GM21825 (cell line): ENCODE measurements around the gene CYP11A1.

Source experiments
- ATAC-seq: cut with Tn5 transposase; IDR thresholded peaks from one replicate; pipeline ENCODE4 v1.9.1; 2021; ENCODE audit warnings: mild to moderate bottlenecking, moderate library complexity; ENCODE audit not compliant: unreplicated experiment

The CYP11A1 gene

DNA sequence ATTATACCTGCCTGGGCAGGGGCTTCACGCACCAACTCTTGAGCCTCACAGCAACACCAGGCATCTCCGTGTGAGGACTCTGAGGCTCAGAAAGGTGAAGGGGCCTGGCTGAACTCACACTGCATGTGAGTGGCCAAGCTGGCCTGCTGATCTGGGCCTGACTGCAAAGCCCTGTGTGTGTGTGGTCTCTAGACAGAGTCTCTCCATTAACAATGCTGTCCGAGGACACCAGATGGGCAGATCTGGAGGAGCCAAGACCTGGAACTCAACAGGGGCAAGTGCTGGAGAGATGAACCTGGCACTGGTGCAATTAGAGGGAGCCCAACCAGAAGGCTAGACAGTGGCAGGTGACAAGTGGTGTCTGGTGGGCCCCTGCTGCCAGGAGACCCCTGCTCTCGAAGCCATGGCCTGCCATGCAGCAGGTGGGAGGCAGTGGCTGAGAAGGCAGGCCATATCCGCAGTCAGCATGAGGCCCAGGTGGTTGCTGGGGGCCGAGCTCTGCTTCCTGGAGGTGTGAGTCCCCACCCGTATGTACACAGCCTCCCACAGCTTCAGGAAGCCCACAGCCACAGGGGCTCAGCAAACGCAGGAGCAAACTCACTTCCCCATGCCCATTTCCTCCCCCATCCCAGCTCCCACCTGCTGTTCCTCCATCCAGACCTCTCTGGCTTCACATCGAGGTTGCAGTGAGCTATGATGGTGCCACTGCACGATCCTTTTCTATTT lies 39.0 kb downstream of the CYP11A1 start:
- ATAC-seq, result no peak

DNA sequence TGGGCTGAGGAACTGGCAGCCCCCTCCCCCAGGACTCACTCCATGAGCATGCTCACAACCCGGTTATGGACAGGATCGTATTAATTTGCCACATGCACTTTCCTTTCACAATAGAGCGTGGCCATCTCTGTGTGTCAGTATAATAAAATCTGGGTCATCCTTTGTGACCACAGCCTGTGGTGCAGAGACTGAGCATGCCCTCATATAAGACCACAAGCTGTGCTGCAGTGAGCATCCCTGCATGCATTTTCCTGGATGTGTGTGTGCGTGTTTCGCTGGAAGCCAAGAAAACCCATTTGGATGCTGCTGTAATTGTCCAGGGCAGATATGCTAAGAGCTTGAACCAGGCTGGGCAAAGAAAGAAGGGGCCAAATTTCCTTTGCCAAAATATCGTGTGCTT lies 39.7 kb downstream of the CYP11A1 start:
- no peak for ATAC-seq

DNA sequence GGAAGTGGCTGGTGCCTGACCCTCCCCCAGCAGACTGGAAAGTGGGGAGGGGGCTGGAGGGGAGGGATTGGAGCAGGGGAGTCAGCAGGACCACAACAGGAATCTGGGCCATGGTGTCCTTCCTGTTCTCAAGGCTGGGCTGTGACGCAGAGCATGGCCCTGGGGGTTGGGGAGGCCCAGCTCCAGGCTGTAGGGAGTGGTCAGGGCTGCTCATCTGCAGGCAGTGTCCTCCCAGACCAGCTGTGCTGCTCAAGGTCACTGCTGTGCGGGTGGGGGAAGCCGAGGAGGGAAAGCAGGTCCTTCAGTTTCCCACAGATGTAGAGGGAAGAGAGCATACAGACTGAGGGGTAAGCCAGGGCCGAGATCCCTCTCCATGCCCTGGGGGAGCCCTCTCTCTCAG lies 40.7 kb downstream of the CYP11A1 start:
- no peak for ATAC-seq

DNA sequence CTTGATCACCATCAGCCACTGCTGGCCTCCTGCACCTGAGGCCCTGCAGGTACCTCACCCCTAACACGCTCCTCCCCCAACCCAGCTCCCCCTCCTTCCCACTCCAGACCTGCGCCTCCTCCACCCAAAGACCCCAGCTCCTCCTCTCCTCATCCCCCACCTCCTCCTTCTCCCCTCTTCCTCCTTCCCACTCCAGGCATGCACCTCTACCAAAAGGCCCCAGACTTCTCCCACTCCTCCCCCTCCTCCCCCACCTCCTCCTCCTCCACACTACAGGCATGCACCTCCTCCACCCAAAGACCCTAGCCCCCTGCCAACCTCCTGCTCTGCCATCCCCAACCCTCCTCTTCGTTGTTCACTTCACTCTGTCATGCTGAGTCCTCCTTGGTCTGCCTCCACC lies 42.7 kb downstream of the CYP11A1 start:
- ATAC-seq, result no peak

DNA sequence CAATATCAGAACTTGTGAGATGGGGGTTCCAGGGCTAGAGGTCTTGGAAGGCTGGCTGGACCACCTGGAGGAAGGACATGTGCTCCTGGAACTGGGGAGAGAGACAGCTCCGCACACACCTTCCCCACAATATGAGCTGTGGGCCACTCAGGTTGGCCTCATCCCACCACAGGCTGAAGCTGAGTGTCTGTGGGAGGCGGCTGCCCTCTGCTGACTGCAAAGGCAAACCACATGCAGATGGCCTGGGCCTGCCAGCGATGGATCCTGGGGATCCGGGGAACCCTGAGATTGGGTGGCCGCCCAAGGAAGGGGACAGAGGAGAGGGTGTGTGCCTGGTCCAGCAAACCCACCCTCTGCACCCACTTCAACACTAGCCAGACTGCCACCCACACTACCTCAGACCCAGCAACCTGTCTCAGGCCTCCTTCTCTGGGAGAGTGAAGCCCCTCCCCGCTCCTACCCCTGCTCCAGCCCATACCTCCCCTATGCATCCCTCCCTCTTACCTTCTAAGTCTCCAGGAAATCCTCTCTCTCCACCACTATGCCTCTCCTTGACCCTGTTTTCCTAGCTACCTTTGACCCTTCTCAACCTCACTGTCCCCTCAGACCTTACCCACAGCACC lies 44.8 kb downstream of the CYP11A1 start:
- peak; percentile 57 for ATAC-seq

DNA sequence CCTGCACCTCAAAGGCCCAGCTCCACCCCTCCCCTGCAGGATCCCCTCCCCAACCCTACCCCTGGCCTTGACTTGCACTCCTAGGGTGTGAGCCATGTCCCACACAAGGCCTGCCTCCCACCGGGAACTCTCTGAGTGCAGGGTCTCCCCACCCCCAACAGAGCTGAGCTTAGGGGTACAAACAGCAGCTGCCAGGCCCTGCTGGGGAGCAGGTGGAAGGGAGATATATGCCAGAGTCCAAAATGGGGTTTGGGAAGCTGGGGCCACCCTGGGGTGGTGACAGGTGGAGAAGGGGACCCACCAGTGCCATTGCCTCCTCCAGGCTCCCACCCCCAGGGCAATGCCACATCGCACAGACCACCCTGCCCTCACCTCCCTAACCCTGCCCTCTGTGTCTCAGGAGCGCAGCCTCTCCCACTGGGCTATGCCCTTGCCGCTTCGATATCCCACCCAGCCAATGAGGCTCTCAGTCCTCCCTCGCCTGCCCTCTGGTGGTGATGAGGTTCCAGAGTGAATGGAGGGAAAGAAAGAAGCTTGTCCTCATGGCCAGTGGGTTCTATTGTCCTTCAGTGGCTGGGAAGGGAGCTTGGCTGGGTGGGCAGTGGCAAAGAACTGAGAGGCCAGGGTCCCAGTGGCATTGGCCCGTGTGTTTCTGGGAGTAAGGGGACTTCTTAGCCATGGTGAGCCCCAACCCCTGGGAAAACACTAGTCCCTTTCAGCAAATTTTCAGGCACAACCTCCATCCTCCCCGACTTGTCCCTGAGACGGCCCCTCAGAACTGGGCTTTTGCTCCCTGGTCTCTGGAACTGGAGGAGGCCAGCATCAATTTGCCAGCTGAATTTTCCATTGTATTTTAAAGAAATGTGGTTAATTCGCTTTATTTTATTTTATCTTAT lies 46.8 kb downstream of the CYP11A1 start:
- no peak for ATAC-seq

DNA sequence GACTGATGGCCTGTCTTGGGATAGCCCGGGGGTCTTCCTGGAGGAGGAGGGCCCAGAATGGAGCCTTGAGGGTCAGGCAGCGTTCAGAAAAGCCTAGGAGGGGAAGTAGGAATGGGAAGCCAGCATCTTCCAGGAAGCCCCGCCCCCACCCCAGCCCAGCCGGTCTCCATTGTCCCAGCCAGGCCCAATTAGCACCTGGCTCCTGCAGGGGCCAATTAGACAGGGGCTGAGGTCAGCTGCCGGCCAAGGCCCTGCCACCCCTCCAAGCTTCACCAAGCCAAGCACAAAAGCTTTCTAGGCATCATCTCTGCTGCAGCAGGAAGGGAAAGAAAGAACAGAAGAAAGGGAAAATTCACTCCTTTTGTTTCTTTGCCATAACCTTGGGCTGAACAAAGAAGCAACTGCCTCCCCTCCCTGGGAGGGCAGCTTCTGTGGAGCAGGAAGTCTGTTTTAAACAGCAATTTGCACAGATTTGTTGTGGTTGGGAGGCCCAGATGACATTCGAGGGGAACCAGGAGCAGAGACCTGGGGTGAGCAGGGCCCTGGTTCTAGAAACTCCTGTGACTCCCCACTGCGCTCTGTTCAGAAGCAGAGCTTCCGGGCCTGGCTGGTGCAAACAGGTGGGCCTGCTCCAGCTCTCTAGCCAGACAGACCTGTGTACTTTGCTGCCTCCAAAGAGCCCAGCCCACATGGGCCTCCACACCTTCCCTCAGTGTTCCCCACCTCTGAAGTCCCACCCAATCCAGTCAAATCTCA lies 47.7 kb downstream of the CYP11A1 start:
- ATAC-seq, result no peak

- no peak for ATAC-seq
These were observed 48.3 kb downstream of the CYP11A1 start for GRCh38 chr15:74319138-74319460.

DNA sequence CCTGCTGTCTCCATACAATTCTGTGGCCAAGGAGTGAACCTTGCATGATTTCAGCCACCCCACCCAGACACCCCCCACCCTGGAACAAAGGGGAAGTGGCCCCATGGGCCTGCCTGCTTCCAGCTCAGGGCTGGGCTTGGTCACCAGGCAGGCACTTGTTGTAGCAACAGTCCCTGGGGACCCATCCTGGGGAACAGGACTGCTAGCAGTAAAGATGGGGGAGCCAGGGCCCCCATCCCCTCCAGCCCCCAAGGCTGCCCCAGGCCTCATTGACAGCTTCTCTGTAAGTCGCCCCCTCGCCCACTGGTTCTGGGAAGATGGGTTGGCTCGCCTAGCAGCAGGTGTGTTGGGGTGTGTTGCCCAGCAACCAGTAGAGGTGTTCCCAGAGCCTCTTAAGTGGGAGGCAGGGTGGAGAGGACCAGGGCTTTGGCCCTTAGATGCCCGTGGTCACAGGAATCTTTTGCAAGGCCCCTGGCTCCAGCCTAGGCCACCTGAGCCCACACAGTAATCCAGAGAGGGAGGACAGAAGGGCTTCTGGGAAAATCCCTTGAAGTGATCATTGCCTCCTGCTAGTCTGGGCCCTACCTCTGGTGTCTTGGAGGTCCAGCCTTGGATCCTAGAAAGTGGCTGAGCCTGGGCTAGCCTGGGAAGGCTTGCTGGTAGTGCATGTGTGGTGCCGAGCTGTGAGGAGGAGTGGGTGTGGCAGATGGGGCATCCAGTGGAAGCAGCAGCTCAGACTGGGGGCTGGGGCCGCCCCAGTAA lies 48.9 kb downstream of the CYP11A1 start:
- no peak for ATAC-seq

DNA sequence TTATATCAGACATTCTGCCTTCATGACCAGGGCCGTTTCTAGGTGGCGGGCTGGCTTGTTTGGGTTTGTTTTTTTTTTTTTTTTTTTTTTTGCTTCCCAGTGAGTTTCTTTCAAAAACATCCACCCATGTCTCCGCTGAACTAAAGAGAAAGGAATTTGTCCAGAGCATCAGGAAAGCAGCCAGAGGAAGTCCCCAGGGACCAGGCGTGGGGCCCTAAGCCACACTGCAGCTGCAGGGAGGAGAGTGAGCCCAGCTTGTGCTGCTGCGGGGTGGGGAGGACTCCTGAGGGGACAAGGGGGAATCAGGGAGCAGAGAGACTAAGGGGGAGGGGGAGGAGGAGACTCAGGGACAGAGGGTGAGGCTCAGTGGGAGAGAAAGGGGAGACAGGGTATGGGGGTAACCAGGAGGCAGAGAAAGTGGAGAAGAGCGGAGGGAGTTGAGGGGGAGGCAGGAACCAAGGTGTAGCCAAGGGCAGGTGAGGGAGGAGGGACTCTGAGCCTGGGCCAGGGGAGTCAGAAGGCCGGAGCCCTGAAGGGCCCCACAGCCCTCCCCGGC lies 49.5 kb downstream of the CYP11A1 start:
- no peak for ATAC-seq

- no peak for ATAC-seq
These were observed 51.3 kb downstream of the CYP11A1 start for GRCh38 chr15:74316141-74316540.

DNA sequence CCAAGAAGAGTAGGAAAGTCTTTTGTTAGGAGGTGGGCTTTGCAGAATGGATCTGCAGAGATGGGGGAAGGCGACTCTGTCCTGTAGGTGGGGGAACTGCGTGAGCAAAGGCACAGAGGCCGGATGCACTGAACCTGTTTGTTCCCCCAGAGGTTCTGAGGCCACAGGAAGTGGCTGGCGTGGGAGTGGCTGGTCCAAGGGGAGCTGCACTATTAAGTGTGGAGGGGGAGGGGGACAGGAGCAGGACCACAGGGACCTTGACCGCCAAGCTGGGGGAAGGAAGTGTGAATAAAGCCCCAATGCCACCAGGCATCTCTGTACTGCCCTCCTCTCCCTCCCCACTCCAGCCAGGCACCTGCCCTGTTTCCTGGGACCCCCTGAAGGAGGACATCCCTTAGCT lies 51.8 kb downstream of the CYP11A1 start:
- peak; percentile 80 for ATAC-seq

DNA sequence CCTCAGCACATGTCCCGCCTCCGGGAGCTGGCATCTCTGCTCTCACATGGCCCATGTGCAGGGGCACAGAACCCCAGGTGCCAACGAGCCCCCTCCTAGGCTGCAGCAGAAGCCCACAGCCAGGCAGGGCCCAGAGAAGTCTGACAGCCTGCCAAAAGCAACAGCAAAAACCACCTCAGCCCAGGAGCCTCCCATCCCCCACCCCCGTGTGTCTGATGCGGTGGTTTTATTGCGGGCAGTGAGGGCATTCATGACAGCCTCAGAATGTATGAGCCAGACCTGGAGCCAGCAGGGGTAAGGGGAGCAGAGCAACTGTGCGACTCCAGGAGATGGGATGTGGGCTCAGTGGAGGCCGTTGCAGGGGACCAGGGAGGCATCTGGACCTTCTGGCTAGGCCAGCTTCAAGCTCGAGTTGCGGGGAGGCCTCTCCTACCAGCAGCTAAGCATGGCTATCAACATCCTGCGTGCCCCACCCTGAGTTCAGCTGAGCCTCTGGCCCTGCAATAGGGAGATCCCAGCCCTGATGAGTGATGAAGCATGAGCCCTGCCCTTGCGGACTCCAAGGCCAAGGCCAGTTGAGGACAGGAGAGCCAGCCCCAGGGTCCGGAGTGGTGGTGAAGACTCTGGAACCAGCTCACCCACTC lies 52.5 kb downstream of the CYP11A1 start:
- no peak for ATAC-seq

DNA sequence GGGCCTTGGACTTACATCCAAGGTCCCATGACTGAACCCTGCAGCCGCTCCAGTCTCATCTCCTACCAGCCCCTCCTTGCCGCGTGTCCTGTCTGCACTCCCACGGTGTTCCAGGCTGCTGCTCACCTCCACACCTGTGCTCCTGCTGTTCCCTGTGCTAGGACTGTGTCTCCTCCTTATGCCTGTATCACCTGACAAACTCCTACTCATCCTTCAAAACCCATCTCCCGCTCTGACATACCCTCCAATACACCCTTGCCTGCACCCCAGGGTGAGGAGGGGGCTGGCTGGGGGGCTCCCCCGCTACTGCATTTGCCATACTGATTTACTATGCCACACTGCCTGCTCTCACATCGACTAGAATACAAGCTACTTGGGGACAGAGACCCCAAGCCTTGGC lies 53.6 kb downstream of the CYP11A1 start:
- ATAC-seq, result no peak

GRCh38 chr15:74312445-74313007 lies 54.9 kb downstream of the CYP11A1 start:
- no peak for ATAC-seq

DNA sequence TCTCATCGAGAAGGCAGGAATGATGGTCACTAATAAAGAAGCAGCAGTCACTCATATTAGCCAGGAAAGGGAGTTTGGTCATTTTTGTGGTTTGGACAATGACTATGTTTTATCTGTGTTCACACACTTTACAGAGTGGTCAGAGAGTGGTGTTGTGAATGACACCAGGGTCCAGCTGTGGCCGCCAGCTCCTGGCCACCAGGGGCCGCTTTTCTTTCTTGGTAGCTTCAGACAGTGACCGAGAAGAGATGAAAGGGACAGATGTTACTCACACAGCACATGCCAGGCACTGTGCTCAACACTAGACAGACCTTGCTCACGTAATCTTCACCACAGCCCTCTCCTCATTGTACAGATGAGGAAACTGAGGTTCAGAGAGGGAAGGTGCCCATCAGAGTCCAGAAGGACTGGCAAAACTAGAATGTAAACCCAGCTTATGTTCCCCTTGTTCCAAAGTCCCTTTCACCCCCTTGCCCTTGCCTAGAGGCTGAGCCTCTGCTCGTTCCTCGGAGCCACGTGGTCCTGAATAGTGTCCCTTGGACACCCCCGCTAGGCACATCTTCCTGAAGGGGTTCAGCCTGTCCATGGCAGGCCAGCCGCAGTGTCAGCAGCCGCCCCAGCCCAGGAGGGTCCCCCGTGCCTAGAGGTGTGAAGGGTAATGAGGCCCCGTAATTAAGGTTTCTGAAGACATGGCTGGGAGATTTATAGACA lies 55.6 kb downstream of the CYP11A1 start:
- ATAC-seq, result no peak

DNA sequence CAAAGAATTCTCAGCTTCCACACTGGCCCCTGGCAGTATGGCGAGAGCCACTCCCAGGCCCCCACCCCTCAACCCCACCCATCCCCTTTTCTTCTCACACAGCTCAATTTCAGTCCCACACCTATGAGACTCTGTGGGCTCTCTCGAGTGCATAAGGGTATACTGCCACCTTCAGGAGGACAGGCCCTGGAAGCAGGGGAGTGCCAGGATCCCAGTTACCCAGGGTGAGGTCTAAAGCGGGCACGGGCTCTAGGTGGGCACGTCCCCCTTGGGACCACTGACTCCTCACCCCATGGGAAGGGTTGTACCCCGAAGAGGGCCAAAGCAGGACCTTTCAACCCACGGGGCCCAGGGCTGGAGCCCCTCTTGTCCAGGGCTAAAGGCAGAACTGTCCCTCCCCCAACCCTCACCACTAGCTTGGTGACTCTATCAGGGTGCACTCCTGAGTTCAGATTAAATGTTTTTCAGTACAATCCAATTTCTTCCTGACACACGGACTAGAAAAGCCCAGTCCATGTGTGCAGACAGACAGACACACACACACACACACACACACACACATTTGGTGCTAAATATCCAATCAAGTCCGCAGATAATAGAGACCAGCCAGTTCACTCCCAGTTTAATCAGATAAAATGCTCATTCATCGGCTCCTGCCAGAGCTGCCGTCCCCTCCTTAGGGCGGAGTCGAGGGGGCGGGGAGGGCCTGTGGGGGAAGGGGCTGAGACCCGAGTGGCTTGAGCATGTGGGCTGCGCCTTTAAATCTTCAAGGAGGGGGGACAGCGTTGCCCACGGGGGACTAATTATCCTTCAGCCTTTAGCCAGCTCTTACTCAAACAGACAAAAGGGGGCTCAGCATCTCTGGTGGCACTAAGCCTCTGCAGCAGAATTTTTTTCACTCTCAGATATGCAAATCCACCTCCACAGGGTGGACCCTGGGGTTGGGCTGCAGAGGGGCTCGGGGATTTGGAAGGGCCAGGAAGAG lies 59.3 kb downstream of the CYP11A1 start:
- no peak for ATAC-seq
